ENCODE measurements around the gene HOXB3.

HOXB3 gene

DNA sequence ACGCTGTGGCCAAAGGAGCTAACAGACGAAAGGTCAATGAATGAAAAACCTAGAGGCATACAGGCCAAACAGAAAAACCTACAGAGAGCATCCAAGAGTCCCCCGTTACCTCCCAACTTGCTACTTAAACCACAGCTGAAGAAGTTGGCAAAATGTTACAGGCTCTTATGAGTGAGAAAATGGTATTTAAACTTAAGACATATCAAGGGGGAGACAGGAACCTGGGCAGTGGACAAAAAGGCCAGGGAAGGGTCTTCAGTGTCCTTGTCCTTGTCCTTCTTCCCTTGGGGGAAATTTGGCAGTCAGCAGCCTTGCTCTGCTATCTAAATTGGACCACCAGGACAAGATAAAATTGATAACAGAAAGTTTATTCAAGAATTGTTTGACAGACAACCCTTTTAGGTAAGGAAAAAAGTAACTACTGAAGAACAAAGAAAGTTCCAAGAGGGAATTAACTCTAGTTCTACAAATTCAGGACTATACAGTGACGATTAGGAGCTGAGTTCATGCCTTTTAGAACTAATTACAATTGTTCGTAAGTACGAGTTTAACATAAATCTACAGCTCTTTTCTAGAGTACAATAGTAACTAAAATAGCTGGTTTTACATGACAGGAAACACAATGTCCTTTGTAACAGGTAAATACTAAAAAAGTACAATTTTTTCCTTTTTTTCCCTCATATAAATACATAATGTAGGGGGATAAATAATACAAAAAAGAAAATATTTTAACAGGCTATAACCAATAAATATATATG is 41.3 kb downstream of the HOXB3 start:
- no peak for DNase-seq (ENCODE audit: low read depth in 2 of 2)
- TF ChIP-seq, protein P1, sequence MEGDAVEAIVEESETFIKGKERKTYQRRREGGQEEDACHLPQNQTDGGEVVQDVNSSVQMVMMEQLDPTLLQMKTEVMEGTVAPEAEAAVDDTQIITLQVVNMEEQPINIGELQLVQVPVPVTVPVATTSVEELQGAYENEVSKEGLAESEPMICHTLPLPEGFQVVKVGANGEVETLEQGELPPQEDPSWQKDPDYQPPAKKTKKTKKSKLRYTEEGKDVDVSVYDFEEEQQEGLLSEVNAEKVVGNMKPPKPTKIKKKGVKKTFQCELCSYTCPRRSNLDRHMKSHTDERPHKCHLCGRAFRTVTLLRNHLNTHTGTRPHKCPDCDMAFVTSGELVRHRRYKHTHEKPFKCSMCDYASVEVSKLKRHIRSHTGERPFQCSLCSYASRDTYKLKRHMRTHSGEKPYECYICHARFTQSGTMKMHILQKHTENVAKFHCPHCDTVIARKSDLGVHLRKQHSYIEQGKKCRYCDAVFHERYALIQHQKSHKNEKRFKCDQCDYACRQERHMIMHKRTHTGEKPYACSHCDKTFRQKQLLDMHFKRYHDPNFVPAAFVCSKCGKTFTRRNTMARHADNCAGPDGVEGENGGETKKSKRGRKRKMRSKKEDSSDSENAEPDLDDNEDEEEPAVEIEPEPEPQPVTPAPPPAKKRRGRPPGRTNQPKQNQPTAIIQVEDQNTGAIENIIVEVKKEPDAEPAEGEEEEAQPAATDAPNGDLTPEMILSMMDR (IDR thresholded peaks at IDR 0.05; ENCODE audit: low read depth, low read length), result no peak
- H3K4me3 ChIP-seq (replicated peaks in 1 of 2; ENCODE audit: low read depth in 2 of 2, low read length in 2 of 2), result no peak overlapping the region

- peak overlapping the region in 1 of 2 donors; percentile 38 for H3K4me3 ChIP-seq (replicated peaks in 1 of 2; ENCODE audit: low read depth in 2 of 2, low read length in 2 of 2)
- DNase-seq (ENCODE audit: low read depth in 2 of 2), result peak; percentile 69 to 71
- TF ChIP-seq, protein P1 (IDR thresholded peaks at IDR 0.05; ENCODE audit: low read depth, low read length), result no peak
Measured at GRCh38 chr17:48547808-48548522, 42.1 kb downstream of the HOXB3 start.

GRCh38 chr17:48546924-48547807 is 42.9 kb downstream of the HOXB3 start:
- TF ChIP-seq, protein P1 (IDR thresholded peaks at IDR 0.05; ENCODE audit: low read depth, low read length), result no peak
- peak overlapping the region; percentile 15 to 38 for H3K4me3 ChIP-seq (replicated peaks in 1 of 2; ENCODE audit: low read depth in 2 of 2, low read length in 2 of 2)
- DNase-seq (ENCODE audit: low read depth in 2 of 2), result peak; percentile 36 to 56

DNA sequence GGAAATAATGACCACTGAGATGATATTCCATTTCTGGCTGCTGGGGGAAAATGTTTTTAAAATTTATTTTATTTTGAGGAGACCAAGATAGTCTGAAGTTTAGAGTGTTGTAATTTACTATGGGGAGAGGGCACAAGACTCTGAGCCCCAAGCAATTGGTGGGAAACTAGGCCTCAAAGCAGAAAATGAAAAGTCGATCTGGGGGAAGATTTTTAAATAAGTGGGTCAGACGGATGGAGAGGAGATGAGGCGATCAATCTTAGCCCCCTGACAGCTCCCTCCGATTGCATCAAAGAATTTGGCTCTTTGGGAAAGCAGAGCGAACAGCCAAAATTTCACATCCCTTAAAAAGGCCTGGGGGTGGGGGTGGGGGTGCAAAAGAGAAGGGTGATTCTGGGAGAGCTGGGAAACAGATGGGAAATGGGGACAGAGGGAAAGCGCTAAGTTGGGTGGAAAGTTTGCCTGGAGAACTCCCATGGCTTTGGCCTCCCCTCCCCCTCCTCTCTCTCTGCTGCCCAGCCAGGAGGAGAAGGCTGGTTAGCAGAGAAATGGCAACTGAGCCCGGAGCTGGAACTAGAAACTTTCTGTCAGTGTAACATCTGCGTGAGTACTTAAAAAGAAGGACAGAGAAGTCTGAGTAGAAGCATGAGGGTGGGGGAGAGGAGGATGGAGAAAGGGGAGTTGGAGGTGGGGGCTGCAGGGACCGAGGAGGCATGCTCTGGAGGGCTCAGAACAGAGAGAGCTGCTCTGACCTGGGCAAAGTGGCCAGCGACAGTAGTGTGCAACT is 43.7 kb downstream of the HOXB3 start:
- peak overlapping the region; percentile 15 to 38 for H3K4me3 ChIP-seq (replicated peaks in 1 of 2; ENCODE audit: low read depth in 2 of 2, low read length in 2 of 2)
- peak; percentile 30 to 54 for DNase-seq (ENCODE audit: low read depth in 2 of 2)
- TF ChIP-seq, protein P1 (IDR thresholded peaks at IDR 0.05; ENCODE audit: low read depth, low read length), result no peak

DNA sequence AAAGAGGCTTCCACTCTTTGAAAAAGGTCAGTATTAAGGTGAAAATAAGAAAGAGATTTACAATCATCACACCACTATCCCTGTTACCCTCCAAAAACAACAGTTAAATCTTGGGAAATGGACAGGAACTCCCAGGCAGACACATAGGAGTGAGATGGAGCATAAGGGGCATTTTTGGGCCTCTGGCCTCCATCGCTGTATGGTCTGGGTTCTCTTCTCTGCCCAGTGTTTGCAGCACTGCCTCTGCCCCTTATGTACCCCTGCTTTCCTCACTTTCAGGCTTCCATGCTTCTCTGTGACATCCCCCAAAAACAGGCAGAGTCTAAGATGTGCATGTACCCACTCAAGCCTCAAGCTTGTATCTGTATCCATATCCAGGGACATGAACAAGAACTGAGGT is 44.5 kb downstream of the HOXB3 start:
- H3K4me3 ChIP-seq (replicated peaks in 1 of 2; ENCODE audit: low read depth in 2 of 2, low read length in 2 of 2), result peak overlapping the region in 1 of 2 donors; percentile 74
- no peak for DNase-seq (ENCODE audit: low read depth in 2 of 2)
- TF ChIP-seq, protein P1 (IDR thresholded peaks at IDR 0.05; ENCODE audit: low read depth, low read length), result no peak

DNA sequence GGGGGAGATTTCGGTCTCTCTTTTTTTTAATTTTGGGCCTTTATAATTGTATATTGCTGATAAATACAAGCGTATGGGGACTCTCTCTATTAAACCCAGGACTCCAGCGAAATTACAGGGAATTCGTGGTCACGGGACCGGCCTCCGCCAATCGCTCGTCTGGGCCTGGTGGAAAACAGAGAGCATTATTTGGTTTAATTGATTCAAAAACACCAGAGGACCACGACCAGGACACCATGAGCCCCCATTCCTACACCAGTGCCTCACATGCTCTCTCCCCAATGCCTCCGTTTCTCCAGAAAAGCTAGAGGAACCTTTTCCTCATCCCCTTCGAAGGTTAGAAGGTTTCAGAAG is 45.0 kb downstream of the HOXB3 start, which contains the start of gene HOXB2:
Gene HOXB2 (minus strand): TSS at position 88 of the 354 bp plus-strand sequence. CDS start 198 bp downstream, outside the sequence.
- H3K4me3 ChIP-seq (replicated peaks in 1 of 2; ENCODE audit: low read depth in 2 of 2, low read length in 2 of 2), result peak within 1 kb of the TSS; percentile 64 to 74
- TF ChIP-seq, protein P1 (IDR thresholded peaks at IDR 0.05; ENCODE audit: low read depth, low read length), result no peak
- peak; percentile 68 to 73 for DNase-seq (ENCODE audit: low read depth in 2 of 2)
